Fibroblast of skin of left biceps (primary cell): ENCODE results near the gene MIXL1.
"Not testable (repeated sequence)": the region's sequence is repeated elsewhere in the genome, so short reads cannot be mapped to it uniquely, and the experiment has no call there.

Experiments used
- DNase-seq, 2 experiments: peaks; one replicate each; pipeline ENCODE4 v3.0.0-alpha.2; 2013; ENCODE audit warnings: low read depth in 2 of 2

MIXL1 gene

GRCh38 chr1:226223157-226223785 lies at the start of gene MIXL1:
TSS of gene MIXL1 (plus strand) at chr1:226223664. CDS start at chr1:226223682, 18 bp downstream.
- DNase-seq, result no peak

- DNase-seq, result no peak
These were observed 46.6 kb upstream of the MIXL1 start for GRCh38 chr1:226176870-226177269.

GRCh38 chr1:226181996-226182714 lies 41.3 kb upstream of the MIXL1 start:
- no peak for DNase-seq

GRCh38 chr1:226185141-226186036 lies 38.1 kb upstream of the MIXL1 start:
- no peak for DNase-seq

- DNase-seq, result peak; percentile 67 to 69
These were observed 37.1 kb upstream of the MIXL1 start, which contains the start of gene ACBD3 for GRCh38 chr1:226186124-226187018. TSS of gene ACBD3 (minus strand) at chr1:226186741. CDS start at chr1:226186675, 66 bp downstream.

GRCh38 chr1:226187019-226187322 lies 36.5 kb upstream of the MIXL1 start:
- DNase-seq, result no peak

- no peak for DNase-seq
These were observed 36.1 kb upstream of the MIXL1 start for GRCh38 chr1:226187380-226187779.

- no peak for DNase-seq
These were observed 28.3 kb upstream of the MIXL1 start for GRCh38 chr1:226195144-226195543.

- no peak for DNase-seq
These were observed 23.5 kb upstream of the MIXL1 start for GRCh38 chr1:226199971-226200370.

- no peak for DNase-seq
These were observed 22.4 kb upstream of the MIXL1 start for GRCh38 chr1:226201029-226201593.

GRCh38 chr1:226202246-226202645 lies 21.2 kb upstream of the MIXL1 start:
- no peak for DNase-seq

GRCh38 chr1:226202666-226203065 lies 20.8 kb upstream of the MIXL1 start:
- not testable (repeated sequence) for DNase-seq

- DNase-seq, result no peak
These were observed 20.2 kb upstream of the MIXL1 start for GRCh38 chr1:226203240-226203639.

GRCh38 chr1:226203655-226204054 lies 19.8 kb upstream of the MIXL1 start:
- no peak for DNase-seq

- DNase-seq, result no peak
These were observed 19.3 kb upstream of the MIXL1 start for GRCh38 chr1:226204198-226204597.

GRCh38 chr1:226207048-226207447 lies 16.4 kb upstream of the MIXL1 start:
- no peak for DNase-seq

GRCh38 chr1:226209307-226210059 lies 14.0 kb upstream of the MIXL1 start:
- DNase-seq, result no peak

- no peak for DNase-seq
These were observed 12.8 kb upstream of the MIXL1 start for GRCh38 chr1:226210571-226211176.

GRCh38 chr1:226211181-226211821 lies 12.2 kb upstream of the MIXL1 start:
- DNase-seq, result no peak
